Measurements from ENCODE around the gene LRRC8A. TPM values are rescaled to one million over a fixed set of nuclear protein-coding genes. Genes with fewer than 3 reads are reported as not detected.
"Not testable (repeated sequence)": the region's sequence is repeated elsewhere in the genome, so short reads cannot be mapped to it uniquely, and the experiment has no call there.

The LRRC8A gene
- polyA plus RNA-seq, 1 donor, result 20.8 TPM

DNA sequence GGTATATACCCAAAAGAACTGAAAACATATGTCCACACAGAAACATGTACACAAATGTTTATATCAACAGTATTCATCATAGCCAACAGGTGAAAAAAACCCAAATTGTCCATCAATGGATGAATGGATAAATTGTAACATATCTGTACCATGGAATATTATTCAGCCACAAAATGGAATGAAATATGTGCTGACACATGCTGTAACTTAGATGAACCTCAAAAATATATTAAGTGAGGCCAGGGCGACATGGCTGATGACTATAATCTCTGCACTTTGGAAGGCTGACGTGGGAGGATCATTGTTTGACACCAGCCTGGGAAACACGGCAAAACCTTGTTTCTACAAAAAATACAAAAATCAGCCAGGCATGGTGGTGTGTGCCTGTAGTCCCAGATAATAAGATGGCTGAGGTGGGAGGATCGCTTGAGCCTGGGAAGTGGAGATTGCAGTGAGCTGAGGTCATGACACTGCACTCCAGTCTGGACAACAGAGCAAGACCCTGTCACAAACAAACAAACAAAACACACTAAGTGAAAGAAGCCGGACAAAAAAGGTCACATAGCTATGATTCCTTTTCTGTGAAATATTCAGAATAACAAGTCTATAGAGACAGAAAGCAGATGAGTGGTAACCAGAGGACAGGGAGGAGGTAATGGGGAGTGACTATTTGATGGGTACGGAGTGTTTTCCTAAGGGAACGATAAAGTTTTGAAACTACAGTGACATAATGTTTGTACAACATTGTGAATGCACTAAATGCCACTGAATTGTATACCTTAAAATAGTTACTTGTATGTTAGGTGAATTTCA lies 11.6 kb upstream of the LRRC8A start:
- no peak for DNase-seq

DNA sequence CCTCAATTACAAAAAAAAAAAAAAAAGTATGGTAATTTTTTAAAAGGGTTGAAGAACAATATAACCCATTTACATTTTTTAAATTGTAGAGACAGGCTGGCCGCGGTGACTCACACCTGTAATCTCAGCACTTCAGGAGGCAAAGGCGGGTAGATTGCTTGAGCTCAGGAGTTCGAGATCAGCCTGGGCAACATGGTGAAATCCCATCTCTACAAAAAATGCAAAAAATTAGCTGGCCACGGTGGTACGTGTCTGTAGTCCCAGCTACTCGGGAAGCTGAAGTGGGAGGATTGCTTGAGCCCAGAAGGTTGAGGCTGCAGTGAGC lies 11.0 kb upstream of the LRRC8A start:
- not testable (repeated sequence) for DNase-seq

DNA sequence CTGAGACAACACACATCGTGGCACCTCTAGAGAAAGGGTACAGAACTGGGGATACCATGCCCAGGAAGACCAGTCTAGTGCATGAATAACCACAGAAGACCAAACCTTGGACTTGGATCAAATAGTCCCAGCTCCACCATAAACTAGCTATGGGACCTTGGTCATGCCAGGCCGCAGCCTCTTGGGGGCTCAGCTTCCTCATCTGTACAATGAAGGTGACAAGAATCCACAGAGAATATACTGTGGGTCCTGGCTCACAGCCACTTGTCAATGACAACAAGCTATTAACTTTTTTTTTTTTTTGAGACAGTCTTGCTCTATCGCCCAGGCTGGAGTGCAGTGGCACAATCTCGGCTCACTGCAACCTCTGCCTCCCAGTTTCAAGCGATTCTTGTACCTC lies 4.1 kb upstream of the LRRC8A start:
- DNase-seq, result no peak

DNA sequence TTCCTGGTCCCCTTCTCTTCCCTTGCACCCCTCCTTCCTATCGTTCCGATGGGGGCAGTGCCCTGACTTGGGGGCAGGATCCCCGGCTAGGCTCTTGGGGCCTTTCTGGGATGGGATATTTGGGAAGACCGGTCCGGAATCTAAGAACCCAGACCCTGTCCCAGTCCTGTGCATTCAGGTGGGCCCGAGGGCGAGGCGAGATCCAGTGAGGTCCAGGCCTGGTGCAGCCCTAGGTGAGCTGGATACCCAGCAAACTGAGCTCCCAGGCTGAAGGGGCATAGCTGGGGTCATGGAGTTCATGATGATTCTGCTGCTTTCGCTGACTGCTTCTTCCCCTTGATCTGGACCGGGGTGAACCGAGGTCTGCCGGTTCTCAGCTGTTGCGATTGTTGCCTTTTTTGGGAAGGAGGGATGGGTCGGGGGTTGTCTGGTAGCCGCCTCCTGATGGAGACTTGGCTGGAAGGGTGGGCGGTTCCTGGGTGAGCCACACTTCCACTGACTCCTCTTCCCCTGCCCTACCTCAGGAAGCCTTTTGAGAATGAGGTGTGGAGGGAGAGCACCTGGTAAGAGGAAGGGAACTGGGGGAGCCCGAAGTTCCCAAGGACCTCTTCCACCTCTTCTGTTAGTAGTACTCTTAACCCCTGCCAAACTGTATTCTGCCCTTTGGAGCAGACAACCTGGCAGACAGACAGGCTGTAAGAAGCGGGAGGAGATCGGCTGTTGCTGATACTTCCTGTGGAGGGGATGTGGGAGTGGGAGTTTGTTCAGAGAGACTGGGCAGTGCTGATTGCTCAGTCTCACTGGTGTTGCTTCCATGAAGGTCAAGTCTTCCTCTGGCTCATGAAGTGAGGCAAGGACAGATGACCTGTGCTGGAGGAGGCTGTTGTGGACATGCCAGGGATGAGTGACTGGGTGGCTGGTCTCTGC lies 1.0 kb downstream of the LRRC8A start:
- DNase-seq, result peak; percentile 19

DNA sequence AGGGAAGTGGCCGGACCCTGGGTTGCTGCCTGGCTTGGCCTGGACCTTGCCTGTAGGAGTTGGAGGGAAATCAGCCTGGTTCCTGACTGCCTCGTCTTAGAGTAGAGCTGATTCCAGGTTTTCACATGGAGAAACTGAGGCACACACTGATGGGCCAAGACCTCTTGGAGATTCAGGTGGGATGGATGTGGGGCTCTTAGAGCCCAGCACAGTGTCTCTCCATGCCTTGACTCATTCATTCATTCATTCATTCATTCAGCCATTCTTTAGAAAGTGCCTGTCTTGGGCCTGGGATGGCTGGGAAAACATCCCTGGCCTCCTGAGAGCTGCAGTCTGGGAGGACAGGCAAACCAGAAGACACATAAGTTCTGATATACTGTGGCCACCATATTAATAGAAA lies 2.2 kb downstream of the LRRC8A start:
- DNase-seq, result no peak

DNA sequence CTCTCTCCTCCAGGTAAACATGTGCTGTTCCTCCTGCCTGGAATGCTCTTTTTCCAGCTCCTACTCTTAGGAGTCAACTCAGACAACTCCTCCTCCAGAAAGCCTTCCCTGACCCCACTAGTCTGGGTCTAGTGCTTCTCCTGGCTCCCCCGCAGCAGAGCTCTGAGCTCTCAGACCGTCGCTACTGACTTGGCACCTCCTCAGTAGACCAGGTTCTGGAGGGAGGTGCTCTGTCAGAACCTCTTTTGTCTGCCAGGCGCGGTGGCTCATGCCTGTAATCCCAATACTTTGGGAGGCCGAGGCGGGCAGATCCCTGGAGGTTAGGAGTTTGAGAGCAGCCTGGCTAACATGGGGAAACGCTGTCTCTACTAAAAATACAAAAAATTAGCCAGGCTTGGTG lies 3.4 kb downstream of the LRRC8A start:
- no peak for DNase-seq

DNA sequence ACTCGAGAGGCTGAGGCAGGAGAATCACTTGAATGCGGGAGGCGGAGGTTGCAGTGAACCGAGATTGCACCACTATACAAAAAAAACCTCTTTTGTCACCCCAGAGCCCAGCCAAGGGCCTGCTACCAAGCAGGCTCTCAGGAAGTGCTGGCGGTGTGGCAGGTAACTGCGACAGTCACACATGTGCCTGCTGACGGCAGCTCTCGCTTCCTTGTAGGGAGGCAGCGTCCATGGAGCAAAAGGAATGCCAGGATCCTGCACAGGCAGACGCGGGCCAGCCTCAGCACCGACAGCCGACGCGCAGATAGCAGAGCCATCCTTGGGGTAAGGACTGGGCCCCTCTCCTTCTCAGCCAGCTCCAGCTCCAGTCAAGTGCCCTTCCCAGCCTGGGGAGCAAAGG lies 3.9 kb downstream of the LRRC8A start:
- no peak for DNase-seq

DNA sequence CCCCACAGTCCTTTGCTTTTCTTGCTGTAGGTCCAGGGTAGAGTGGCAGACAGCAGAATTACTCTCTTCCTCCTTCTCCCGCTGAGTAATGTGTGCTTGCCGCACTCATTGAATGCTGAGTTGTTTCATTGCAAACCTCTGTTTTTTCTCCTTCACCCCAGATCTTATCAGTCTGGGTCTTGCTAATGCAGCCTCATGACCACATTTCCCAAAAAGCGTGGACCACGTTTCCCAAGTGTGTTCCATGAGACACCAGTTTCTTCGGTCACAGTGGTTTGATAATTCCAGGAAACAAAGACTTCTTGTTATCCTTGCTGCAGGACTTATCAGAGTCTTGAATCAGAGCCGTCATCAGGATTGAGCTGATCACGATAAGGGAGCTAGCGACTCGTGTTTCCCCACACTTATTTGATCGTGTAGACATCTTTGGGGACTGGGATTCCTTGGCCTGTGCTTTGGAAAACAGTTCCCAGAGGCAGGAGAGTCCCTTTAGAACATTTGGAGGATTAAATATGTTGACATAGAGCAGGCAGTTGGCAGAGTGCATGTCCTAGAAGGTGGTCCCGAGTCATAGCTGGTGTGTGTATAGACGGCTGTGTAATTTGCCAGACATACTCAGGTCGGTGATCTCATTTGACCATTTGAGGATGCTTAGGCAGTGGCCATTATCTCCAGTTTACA lies 4.4 kb downstream of the LRRC8A start:
- DNase-seq, result no peak

DNA sequence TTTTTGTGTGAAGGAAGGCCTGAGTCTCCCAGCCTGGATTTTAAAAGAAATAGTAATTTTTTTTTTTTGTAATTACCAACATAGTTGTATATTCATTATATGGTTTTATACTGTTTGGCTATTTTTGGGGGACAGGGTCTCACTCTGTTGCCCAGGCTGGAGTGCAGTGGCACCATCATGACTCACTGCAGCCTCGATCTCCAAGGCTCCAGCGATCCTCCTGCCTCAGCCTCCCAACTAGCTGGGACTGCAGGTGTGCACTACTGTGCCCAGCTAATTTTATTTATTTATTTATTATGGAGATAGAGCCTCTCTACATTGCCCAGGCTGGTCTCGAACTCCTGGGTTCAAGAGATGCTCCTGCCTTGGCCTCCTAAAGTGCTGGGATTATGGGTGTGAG lies 5.1 kb downstream of the LRRC8A start:
- no peak for DNase-seq

DNA sequence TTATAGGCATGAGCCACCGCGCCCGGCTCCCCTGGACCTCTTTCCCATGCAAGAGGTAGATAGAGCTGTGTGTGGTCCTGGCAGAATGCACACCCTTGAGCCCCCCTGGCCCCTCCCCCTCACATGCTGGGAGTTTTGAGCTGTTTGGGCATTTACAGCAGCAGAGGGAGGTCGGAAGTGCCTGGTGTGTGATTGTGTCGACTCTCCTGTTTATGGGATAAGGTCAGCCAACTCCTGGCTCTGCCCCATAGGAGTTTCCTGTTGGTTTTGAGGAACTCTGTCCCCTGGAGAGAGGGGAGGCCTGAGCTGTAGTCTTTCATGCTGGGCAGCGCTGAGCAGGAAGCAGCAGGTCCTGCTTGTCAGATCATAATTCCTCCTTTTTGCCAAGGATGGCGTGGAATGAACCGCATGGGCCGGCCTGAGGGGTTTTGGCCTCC lies 6.0 kb downstream of the LRRC8A start:
- no peak for DNase-seq

DNA sequence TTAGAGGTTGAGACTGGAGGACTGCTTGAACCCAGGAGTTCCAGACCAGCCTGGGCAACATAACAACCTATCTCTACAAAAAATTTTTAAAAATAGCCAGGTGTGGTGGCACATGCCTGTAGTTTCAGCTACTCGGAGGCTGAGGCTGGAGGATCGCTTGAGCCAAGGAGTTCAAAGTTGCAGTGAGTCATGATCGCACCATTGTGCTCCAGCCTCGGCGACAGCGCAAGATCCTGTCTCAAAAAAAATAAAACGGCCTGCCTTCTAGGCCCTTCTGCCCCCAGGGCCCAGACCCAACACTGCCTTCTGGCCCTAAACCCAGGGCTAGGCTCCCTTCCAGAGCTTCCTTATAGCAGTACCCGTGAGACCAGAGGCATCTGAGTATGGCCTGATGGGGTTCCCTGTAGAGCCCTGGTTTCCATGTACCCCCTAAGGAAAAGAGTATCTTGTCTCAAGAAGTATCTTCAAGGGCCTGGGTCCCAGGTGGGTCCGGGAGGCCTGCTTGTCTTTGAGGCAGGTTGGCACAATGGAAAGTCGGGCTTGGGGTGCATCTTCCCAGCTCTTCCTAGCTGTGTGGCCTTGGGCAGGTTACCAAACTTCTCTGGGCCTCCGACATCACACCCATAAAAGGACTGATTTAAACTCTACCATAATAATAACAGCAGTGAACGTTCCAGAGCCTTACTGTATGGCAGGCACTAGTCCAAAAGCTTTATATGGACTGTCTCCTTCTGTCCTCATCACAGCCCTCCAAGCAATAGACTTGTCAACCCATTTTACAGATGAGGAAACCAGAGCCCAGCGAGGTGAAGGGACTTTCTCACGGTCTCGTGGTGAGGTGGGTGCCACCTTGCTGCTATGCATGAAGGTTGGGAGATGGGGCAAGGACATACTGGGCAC lies 9.6 kb downstream of the LRRC8A start:
- DNase-seq, result no peak

DNA sequence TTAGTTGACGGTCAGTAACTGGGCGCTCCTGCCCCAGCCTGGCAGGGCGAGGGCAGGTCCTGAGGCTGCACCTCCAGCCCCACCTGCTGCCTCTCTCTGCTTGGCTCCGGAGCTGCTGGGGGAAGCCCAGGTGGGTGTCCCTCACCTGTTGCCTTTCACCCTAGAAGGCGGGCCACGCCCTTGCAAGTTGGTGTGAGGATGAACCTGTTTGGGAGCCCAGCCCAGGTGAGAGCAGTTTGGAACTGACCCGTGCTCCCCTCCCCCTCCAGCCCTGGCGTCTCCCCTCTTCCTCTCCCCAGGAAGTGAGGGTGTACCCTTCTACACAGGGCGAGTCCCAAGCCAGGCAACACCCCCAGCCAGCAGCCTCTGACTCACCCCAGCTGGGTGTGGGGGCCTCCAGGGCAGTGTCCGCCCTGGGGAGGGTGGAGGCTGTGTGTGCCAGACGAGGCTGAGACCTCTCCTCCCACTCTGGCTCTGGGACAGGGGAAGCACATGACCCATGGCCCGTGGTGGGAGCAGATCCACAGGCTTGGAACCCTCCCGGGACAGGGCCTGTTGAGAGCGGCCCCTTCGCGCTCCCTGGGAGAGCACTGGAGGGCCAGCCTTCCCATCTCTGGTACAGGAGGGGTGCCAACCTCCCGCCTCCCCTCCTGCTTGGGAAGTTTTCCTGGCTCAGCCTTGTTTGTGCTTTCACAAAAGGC lies 10.4 kb downstream of the LRRC8A start:
- peak; percentile 43 for DNase-seq

DNA sequence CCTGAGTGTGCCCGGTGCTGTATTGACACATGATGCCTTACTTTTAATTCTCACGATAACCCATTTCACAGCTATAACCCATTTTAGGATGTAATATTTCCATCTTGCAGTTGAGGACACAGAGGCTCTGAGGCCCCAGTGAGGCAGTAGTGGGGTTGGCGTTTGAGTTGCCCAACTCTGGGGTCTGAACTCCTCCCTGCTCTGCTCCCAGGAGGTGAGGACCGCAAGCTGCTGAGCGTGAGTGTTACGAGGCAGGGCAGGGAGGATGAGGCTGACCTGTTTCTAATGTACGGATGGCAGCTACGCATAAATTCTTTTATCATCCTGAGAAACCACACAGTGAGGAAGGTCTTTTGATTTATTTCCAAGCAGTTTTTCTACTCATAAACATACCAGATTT lies 11.4 kb downstream of the LRRC8A start:
- no peak for DNase-seq

DNA sequence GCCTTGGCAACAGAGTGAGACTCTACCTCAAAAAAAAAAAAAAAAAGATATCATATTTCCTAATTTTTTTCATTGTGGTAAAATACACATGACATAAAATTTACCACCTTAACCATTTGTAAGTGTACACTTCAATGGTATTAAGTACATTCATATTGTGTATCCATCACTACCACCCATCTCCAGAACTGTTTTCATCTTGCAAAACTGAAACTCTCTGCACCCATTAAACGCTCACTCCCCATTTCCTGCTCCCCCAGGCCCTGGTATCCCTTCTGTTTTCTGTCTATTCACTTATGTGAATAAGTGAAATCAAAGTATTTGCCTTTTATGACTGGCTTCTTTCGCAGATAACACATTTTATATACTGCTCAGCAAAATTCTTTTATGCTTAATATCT lies 12.8 kb downstream of the LRRC8A start:
- no peak for DNase-seq

DNA sequence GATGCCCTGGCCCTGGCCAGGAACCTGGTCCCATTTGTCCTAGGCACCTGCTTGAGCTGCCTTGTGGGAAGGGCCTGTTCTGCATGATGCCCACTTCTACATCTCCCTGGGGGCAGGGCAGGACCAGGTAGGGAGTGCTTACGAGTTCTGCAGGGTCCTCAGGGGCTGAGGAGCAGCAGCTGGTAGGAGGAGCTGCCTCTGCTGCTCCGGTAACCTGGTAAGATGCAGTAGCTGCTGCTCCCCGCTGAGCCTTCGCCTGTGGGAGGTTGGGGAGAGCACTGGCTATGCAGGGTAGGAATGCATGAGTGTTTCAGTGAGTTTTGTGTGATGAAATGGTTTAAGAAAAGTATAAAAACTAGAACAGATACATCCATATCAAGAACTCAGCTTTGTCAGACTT lies 13.6 kb downstream of the LRRC8A start:
- no peak for DNase-seq

DNA sequence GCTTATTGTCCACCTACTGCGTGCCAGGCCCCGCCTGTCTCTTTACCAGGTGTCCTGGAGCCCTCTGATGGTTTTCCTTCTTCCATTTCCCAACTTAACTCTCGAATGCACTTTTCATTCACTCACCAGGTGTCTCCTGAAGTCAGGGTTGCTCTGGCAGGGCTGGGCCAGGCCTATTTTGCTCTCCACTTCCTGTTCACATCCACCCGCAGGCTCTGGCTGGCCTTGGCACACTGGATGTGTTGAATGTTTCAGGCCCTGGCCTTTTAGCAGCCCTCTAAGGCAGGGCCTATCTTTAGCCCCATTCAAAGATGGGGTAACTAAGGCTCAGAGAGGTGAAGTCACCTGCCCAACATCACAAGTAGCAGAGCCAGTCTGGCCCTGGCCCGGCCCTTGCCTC lies 16.4 kb downstream of the LRRC8A start:
- no peak for DNase-seq

DNA sequence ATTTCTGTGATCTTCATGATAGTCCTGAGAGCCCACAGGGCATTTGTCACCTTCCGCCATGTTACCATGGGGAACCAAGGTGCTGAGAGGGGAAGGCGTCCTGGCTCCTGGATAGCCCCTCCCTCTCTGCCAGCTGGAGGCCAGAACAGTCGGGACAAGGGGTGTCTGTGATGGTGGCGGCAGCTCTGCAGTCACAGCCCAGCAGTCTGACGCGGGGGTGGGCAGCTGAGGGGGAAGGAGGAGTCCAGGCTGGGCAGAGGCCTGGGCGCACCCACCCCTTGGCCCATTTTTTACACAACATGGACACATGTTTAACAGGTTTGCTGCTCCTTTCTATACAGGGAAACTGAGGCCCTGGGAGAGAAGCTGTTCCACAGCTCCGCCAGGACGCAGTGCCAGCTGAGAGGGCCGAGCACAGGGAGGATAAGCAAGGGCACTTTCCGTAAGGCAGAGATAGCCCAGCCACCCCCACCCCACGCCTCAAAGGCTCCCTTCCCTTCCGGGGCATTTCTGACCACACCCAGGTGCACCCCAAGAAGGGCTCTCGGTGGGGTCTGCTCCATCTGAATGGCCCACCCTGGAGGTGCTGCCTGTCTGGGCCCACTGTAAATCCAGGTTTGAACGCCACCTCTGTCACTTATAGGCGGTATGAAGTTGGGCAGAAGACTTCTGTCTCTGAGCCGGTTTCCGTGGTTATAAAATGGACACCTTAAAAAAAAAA lies 17.1 kb downstream of the LRRC8A start:
- DNase-seq, result no peak

DNA sequence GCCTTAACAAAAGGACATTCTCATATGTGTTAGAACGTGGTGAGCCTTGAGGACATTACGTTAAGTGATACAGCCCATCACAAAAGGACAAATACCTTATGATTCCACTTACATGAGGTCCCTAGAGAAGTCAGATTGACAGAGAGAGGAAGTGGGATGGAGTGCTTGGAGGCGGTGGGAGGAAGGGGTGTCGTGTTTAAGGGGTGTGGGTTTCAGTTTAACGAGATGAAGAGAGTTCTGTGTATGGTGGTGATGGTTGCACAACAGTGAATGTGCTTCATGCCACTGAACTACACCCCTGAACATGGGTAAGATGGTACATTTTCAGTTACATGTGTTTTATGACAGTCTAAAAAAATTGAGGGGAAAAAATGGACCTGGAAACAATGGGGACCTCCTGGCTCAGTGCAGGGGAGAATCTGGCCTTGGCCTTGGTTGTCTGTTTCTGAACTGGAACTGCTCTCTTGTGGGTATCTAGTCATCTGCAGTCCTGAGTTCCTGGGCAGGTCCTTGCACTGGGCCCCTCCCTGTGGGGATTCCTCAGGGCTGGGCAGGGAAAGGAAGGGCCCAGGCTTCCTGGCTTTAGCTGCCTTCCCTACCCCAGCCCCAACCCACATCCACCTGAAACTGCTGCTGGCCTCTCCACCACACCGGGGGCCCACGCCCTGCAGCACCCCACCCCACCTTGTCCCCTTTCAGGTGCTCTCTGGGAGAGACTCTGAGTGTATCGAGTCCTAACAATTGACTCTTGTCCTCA lies 17.8 kb downstream of the LRRC8A start:
- DNase-seq, result no peak

DNA sequence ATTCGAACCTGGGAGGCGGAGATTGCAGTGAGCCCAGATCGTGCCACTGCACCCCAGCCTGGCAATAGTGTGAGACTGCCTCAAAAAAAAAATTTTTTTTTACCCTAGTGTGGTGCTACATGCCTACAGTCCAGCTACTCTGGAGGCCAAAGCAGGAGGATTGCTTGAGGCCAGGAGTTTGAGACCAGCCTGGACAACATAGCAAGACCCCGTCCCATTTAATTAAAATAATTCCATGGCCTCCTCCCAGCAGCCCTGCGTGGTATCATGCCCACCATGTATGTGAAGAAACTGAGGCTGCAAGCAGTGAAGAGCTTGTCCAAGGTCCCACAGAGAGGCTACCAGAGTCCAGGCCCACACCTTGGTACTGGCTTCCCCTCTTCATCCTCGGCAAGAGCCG lies 19.4 kb downstream of the LRRC8A start:
- DNase-seq, result no peak

DNA sequence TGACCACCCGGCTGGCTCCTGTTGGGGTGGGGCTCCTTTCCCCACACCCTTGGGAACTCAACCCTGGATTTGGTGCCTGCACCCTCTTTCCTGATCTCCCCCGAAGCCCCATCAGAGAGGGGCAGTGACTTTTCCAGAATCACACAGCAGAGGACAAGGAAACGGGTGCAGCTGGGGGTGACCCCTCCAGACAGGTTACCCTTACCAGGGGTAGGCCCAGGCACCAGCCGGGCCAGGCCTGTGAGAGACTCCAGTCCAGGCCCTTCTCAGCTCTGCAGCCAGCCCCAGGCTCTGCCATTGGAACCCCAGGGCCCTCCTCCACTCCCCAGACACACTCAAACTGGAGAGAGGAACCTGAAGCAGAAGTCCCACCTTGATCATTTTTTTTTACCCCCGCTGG lies 19.9 kb downstream of the LRRC8A start:
- DNase-seq, result no peak

All from hindlimb muscle (tissue), 1 donor.